Activated CD4-positive, alpha-beta T cell treated with anti-CD3 and anti-CD28 coated beads, Interleukin-2, amount 50 U/mL, for 48 hours (primary cell): Measurements from ENCODE around the gene MFSD8.
A peak's percentile ranks its signal among the peaks of the same experiment; 100 is the strongest.
"Not testable (repeated sequence)": the region's sequence is repeated elsewhere in the genome, so short reads cannot be mapped to it uniquely, and the experiment has no call there.

Experiments used
- DNase-seq, 2 experiments: peaks; one replicate each; pipeline ENCODE4 v3.0.0-alpha.2; 2020

MFSD8 gene

DNA sequence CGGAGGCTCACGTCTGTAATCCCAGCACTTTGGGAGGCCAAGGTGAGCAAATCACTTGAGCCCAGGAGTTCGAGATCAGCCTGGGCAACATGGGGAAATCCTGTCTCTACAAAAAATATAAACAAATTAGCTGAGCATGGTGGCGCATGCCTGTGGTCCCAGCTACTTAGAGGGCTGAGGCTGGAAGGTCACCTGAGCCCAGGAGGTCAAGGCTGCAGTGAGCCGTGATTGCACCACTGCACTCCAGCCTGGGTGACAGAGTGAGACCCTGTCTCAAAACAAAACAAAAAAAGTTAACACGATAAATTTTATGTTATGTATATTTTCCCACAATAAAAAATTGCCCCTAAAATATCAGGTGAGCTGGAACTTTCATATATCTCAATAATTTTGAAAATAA is 33.1 kb downstream of the MFSD8 start:
- not testable (repeated sequence) for DNase-seq

DNA sequence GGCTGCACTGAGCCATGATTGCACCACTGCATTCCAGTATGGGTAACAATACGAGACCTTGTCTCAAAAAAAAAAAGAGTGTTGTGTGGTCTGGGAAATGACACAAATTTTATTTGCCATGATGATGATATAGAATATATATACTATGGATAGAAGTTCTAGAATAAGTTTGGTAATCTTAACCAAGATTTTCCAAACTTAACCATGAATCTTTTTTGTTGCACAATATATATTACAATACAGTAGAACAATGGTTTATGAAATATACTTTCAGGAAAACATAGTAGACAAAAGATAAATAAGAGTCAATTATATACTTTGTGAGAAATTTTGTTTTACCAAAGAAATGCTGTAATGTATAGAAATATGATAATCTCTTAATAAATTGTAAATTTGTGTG is 34.8 kb downstream of the MFSD8 start:
- no peak for DNase-seq

DNA sequence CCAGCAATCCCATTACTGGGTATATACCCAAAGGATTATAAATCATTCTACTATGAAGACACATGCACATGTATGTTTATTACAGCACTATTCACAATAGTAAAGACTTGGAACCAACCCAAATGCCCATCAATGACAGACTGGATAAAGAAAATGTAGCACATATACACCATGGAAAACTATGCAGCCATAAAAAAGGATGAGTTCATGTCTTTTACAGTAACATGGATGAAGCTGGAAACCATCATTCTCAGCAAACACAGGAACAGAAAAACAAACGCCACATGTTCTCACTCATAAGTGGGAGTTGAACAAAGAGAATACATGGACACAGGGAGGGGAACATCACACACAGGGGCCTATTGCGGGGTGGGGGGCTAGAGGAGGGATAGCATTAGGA is 39.3 kb downstream of the MFSD8 start:
- DNase-seq, result not testable (repeated sequence)

DNA sequence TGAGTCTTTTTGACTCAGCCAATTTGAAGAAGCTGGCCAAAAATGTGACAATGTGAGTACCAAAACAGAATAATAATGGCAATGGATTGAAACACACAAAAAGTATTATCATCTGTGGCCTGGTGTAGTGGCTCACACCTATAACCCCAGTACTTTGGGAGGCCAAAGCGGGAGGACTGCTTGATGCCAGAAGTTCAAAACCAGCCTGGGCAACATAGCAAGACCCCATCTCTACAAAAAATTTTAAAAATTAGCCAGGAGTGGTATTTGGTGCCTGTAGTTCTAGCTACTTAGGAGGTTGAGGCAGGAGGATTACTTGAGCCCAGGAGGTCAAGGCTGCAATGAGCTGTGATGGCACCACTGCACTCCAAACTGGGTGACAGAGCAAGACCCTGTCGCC is 42.7 kb downstream of the MFSD8 start:
- DNase-seq, result no peak

DNA sequence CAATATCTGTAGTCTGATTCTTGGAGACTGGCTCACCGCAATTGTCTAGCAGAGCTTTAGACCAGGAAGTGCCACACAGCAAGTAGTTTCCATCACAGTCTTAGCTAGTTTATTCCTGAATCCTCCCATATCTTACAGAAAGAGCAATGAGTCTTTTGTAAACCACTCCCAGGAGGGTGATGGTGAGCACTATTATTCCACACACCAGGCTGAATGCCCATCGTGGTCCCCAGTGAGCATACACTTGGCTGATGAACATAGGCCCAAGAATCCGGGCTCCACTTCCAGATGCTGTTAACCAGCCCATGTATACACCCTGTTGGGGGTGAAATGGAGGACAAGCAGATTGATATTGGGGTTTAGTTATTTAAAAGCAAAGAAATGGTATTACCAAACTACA is 44.5 kb downstream of the MFSD8 start:
- no peak for DNase-seq

DNA sequence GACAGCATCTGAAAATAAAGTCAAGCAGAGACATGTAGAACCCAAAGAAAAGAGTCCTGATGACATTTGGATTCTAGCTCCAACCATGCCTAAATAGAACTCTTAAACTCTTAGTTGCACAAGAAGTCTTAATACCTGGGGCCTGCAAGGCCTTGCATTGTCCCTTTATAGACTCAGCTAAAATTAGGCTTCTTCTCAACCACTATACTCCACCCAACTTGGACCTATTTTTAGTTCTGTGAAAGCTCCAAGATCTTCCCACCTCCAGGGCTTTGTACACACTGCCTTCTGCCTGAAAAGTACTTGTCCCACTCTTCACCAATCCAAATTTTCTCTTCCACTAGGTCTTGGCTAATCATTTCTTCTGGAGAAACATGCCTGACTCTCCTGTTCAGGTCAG is 47.8 kb downstream of the MFSD8 start:
- no peak for DNase-seq

DNA sequence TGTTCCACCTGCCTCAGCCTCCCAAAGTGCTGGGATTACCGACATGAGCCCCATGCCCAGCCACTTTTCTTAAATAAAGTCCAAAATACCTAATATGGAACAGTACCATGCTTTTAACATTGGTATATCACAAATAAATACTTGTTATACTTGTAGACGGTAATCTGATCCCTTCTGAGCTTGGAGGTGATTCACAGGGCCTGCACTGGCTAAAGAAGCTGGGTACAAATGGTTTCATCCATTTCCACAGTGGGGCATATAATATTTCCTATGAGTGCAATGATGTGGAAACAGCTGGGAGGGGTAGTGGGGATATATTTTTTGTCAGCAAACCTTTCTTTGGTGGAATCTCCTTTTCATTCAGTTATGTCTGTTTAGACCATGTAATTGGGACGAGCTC is 48.5 kb downstream of the MFSD8 start:
- no peak for DNase-seq

DNA sequence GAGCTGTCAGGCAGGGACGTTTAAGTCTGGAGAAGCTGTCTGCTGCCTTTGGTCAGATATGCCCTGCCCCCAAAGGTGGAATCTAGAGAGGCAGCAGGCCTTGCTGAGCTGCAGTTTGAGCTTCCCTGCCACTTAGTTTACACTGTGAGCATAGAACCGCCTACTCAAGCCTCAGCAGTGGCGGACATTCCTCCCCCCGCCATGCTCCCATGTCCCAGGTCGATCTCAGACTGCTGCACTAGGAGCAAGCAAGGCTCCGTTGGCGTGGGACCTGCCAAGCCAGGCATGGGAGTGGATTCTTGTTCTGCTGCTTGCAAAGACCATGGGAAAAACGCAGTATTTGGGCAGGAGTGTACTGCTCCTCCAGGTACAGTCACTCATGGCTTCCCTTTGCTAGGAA is 59.9 kb downstream of the MFSD8 start:
- DNase-seq, result no peak

DNA sequence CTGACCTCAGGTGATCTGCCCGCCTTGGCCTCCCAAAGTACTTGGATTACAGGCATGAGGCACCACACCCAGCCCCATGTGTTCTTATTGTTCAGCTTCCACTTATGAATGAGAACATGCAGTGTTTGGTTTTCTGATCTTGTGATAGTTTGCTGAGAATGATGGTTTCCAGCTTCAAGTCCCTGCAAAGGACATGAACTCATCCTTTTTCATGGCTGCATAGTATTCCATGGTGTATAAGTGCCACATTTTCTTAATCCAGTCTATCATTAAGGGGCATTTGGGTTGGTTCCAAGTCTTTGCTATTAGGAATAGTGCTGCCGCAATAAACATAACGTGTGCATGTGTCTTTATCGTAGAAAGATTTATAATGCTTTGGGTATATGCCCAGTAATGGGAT is 65.3 kb downstream of the MFSD8 start:
- not testable (repeated sequence) for DNase-seq

DNA sequence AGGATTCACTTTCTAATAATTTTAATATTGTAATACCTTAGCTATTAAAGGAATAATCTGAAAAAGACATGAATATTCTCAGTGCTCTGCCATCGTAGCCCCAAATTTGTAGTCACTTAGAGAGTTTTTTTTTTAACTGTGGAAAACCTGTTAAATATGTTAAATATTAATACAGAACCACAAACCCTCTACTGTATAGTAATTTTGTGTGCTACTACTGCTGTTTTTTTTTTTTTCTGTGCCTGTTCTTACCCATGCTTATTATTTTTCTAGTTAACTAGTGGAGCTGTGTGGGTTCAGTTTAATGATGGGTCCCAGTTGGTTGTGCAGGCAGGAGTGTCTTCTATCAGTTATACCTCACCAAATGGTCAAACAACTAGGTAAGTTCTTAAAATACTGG is 68.4 kb downstream of the MFSD8 start:
- no peak for DNase-seq

DNA sequence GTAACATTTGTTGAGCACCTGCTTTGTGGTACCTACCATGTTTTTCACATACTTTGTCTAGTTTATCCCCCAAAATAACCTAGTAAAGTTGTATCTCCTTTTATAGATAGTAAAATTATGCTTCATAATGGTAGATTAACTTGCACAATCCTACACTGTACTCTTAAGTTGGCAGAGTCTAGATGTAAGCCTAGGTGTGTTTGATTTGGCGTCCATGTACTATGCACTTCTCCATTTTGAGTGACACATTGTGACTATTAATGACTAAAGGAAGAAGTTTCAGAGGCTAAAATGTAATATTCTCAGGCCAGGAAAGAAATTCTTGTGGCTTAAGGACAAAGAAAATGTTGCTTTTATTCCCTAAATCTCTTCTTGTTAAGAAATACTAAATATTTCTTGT is 68.9 kb downstream of the MFSD8 start:
- no peak for DNase-seq

DNA sequence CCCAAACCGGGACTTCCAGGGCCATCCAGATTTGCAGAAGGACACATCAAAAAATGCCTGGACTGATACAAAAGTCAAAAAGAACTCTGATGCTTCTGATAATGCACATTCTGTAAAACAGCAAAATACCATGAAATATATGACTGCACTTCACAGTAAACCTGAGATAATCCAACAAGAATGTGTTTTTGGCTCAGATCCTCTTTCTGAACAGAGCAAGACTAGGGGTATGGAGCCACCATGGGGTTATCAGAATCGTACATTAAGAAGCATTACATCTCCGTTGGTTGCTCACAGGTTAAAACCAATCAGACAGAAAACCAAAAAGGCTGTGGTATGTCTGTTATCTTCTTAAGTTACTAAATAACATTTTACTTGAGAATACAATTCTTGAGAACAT is 75.1 kb downstream of the MFSD8 start:
- DNase-seq, result no peak

DNA sequence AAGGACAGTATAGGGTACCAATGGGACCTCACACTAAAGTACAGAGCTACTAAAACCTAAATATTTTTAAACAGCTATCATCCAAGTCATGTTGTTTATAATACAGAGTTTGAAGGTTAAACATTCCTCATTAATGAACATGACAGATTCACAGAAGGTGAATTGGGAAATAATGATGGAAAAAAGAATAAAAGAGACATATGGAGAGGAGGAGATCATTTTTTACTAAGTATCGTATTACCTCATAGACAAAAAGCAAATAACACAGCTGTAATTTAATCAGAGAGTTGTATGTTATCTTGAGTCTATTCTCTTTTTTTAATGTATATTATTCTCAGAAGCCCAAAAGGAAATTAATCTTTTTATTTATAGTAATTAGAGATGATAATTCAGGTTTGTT is 76.4 kb downstream of the MFSD8 start:
- DNase-seq, result no peak

DNA sequence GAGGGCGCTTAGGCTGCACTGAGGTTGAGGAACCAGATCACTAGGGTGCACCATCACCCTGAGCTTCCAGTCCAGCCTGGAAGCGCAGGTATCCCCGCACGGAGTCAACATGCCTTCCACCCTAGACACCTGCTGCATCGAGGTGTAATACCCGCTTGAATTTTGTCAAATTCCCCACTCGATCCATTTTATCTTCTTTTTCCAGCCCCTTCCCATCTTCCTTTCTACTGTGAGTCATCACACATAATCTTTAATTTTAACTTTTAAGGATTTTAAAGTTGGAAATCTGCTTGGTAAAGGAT is 83.5 kb downstream of the MFSD8 start:
- DNase-seq, result no peak

DNA sequence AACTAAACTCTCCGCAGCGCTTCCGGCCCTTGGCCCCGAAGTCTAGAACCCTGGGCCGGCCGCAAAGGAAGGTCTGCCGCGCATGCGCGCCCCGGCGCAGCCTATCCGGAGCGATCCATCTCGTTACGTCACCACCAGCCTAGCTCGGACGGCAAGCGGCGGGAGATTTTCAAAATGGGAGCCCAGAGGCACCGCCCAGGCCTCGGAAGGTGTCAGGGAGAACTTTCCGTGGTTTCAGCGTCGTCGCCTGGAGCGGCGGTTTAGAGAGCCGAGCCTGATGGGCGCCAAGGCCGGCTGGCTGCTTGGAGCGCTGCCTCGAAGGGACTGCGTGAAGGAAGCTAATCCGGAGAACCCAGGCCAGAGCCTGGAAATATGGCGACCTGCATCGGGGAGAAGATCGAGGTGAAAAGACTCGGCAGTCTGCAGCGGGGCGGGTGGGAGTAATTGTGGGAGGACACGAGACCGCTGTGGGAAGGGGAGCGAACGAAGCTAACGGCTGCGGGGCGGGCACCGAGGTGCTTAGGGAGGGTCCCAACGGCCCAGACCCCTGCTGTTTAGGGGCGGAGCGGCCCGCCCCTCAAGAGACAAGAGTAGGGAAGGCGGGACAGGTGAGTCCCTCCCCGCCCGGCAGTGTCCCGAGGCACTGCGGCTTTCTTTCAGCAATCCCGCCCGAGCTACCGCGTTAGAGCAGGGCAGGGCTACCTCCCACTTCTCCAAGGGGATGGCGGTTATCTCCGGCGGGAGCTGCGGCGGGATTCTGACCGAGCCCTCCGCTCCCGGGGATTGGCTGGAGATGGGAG is 84.0 kb downstream of the MFSD8 start, which contains the start of gene PLK4:
TSS of gene PLK4 (plus strand) at position 131 of the 800 bp plus-strand sequence. CDS start at position 373, 242 bp downstream.
- peak; percentile 94 to 96 for DNase-seq

DNA sequence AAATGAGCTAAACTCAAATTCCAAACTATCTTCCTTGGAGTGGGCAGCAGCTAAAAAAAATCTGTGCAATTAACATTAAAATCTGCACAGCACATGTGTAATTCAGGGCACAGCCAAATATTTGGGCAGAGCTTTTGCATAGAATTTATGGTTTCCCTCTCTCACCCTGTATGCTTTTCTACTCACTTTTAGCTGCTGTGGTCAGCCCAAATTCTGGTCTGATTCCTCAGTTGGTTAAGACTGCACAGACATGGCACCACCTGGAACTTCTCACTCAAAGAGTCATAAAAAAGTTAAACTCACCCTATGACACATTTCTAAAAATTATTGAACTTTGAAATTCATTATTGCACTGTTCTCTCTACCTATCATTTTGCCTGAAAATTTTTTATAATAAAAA is 89.2 kb downstream of the MFSD8 start:
- no peak for DNase-seq

DNA sequence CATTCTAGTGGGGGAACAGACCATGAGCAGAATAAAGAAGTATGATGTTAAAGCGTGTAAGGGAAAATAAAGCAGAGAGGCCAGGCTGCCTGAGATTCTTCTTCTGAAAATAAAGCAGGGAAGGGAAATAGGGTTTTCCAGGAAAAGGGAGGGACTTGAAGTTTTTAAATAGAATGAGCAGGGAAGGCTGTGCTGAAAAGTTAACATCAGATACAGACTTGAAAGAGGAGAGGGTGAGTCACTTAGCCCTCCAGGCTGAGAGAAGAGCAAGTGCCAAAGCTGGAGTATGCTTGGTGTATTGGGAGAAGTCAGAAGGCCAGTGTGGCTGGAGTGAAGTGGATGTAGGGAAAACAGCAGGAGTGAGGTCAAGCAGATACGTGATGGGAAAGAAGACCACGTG is 94.3 kb downstream of the MFSD8 start:
- no peak for DNase-seq

DNA sequence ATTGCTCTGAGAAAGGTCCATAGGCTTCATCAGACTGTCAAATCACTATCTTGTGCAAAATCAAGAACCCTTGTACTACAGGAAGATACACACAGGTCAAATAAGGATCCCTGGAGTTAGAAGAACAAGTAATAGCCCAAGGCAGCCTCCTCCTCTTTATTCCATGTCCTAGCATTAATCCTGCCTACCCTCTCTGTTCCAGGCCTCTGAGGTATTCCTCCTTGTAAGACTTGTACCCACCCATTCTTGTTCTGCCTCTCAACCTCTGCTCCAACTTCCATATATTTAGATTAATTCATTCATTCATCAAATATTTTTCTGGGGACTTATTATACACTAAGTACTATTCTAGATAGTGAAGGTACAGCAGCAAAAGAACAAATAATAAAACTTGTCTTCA is 94.7 kb downstream of the MFSD8 start:
- no peak for DNase-seq

DNA sequence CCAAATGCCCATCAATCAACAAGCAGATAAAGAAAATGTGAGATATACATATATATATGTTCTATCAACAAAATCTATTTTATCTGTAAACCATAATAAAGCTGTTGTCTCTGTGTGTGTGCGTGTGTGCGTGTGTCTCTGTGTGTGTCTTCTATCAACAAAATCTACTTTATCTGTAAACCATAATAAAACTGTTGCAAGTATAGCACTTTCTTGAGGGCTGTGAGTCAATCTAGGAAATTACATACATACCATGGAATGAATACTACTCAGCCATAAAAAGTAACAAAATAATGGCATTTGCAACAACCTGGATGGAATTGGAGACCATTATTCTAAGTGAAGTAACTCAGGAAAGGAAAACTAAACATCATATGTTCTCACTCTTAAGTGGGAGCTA is 96.8 kb downstream of the MFSD8 start:
- DNase-seq, result no peak
